Measurements from ENCODE around the gene ZFP92.

The ZFP92 gene

DNA sequence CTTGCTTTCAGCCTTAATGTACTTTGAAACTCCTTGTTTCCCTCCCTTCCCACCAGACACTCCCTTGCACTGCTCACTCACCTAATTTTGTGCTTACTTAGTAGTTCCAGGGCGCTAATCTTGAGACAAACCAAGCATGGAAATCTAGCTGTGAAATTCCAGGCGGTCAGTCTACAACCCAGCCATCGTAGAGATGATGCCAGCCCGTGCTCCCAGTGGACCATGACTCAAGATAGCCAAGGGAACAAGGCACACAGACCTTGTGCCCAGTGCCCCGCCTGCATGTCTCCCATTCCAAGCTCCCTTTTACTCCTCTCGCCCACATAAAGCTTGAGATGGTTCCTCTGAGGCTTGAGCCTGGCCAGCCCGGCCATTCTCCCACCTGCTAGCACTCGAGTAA, 23.5 kb downstream of the ZFP92 start:
- no peak for FAIRE-seq

GRCh38 chrX:153435845-153436244, 24.6 kb downstream of the ZFP92 start:
- no peak for FAIRE-seq
- no peak for DNase-seq (ENCODE audit: insufficient read length, low spot score)

More for the DNA sequence above, 23.5 kb downstream of the ZFP92 start:
- no peak for DNase-seq (ENCODE audit: insufficient read length, low spot score)

DNA sequence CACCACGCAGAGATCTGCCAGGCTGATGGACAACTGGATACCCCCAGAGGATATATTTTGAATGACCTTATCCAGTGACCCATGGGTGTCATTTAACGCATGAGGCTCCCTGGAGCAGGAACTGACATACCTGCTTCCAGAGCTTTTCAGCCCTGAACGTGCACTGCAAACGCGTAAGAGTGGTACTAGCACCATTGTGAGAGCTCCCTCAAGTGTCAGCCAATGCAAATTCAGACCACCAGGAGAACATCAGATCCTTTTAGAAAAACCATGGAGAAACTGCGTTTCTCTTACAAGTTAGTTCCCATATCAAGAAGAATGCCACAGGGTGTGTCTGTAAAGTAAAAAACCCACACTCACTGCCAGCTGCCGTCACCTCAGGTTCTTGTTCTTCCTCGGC, 27.3 kb downstream of the ZFP92 start:
- FAIRE-seq = no peak
- no peak for DNase-seq (ENCODE audit: insufficient read length, low spot score)

DNA sequence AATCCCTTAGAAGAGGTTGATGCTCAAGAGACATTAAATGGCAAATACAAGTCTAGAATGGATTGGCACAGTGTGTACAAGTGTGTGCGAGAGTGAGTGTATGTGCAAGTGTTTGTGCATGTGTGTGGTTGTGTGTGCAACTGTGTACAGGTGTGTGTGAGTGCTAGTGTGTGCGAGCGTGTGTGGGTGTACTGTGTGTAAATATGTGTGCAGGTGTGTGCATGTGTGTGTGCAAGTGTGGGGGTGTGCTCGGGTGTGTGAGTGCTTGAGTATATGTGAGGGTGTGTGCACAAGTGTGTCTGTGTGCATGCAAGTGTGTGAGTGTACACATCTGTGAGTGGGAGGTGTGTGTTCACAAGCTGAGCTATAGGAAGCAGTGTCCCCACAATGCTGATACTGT, 28.7 kb downstream of the ZFP92 start:
- no peak for FAIRE-seq

DNA sequence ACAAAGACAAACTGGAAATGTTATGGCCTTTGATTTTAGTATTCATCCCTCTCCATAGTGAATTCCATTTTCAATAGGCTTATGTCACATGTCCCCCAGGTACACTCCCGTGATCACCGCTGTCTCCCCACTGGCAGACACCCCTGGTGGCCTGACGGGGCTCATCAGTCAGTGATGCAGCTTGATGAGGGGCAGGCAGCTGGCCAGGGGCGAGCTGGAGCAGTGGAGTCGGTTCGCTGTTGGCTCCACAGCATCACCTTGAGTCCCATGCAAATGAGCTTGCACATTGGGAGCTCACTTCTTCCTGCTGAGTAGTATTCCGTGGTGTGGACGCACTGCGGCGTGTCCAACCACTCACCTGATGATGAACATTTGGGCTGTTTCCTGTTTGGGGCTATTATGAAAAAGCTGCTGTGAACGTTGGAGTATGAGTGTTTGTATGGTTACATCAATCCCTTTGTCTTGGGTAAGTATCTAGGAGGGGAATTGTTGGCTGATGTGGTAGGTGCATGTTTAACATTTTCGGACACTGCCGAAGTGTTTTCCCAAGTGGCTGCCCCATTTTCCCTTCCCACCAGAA, 29.4 kb downstream of the ZFP92 start:
- no peak for FAIRE-seq
- no peak for DNase-seq (ENCODE audit: insufficient read length, low spot score)

More for the DNA sequence above, 28.7 kb downstream of the ZFP92 start:
- no peak for DNase-seq (ENCODE audit: insufficient read length, low spot score)

- DNase-seq (ENCODE audit: insufficient read length, low spot score) (no peak), FAIRE-seq (no peak)
Measured at GRCh38 chrX:153441296-153441695, 30.0 kb downstream of the ZFP92 start.

GRCh38 chrX:153441981-153442380, 30.7 kb downstream of the ZFP92 start:
- no peak for FAIRE-seq
- no peak for DNase-seq (ENCODE audit: insufficient read length, low spot score)

DNA sequence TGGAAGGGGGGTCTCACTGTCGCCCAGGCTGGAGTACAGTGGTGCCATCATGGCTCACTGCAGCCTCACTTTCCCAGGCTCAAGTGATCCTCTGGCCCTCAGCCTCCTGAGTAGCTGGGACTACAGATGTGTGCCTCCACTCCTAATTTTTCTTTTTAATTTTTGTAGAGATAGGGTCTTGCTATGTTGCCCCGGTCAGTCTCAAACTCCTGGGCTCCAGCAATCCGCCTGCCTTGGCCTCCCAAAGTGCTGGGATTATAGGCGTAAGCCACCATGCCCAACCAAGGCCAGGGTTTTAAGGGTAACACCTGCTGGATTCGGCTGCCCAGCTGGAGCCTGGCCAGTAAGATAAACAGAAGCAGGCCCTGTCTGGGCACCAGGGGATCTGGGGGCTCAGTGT, 31.2 kb downstream of the ZFP92 start:
- DNase-seq (ENCODE audit: insufficient read length, low spot score) = no peak
- FAIRE-seq = no peak

DNA sequence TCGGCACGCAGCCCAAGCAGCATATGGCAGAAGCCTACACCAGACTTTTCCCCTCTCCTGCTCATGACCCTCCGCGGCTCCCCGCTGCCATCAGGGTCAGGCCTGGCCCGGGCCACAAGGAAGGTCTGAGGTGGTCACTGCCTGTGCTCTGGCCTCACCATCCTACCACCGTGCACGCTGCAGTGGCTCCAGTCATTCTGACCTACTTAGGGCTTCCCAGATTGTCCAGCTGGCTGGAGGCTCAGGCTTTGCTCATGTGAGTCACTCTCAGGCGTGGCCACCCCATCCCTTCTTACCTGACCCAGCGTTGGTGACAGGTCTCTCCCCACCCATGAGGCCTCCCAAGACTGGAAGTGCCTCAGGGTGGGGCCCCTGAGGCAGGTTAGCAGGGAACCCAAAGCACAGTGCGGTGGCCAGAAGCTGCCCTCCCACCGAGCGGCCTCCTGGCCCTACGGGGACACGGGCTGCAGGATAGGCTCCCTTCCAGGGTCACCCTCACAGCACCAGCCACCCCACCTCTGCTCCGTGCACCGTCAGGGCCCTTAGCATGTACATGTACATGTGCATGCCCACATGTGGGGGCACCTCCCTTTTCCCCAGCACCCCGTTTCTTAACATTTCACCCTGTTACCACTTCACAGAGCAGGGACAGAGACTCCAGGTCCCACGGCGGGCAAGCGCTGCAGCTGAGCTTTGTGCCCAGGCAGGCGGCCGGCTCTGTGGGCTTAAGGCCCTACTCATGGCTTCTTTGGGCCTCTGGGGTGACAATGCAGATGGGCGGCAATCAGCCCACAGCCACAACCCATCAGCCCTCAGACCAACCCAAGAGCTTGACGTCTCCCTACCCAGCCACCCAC, 32.4 kb downstream of the ZFP92 start:
- FAIRE-seq = no peak
- no peak for DNase-seq (ENCODE audit: insufficient read length, low spot score)

- FAIRE-seq = no peak
- DNase-seq (ENCODE audit: insufficient read length, low spot score) = no peak
Measured at GRCh38 chrX:153444333-153445011, 33.2 kb downstream of the ZFP92 start.

DNA sequence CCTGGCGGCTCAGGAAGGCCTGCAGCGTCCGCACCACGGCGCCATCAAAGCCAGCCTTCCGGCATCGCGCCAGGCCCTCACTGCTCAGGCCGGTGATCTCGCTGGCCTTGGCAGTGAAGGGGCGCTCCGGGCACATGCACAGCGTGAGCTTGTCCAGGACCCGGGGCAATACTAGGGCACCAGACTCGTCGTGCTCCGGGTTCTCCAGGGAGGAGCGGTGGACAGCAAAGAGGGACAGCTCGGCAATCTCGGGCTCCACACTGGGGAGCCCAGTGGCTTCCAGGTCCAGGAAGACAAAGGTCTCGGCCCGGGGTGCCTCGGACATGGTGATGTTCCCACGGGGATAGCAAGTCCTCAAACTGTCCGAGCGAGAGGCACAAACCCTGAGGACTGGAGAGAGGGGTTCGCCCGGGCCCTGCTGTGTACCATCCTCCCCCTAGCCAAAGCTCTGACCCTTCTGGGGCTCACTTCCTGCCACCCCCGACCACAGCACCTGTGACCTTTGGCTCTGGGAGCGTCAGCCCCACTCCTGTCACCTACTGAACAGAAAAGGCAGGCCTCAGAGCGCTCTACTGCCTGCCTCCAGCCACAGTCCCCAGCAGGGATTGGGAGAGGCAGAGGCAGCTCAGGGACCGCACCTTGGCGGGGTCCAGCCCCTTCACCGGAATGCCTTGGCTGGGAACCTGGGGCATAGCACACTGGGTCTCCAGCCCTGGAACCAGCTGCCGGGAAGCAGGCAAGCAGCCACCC, 34.0 kb downstream of the ZFP92 start:
- FAIRE-seq (no peak), DNase-seq (ENCODE audit: insufficient read length, low spot score) (no peak)

- DNase-seq (ENCODE audit: insufficient read length, low spot score) (no peak), FAIRE-seq (no peak)
Measured at GRCh38 chrX:153445856-153446635, 34.8 kb downstream of the ZFP92 start, which contains the start of gene TREX2. TSS of gene TREX2 (minus strand) at chrX:153446056. CDS start at chrX:153445430, 626 bp downstream.

- FAIRE-seq = no peak
- DNase-seq (ENCODE audit: insufficient read length, low spot score) = no peak
Measured at GRCh38 chrX:153446636-153446936, 35.3 kb downstream of the ZFP92 start.

- no peak for FAIRE-seq
- no peak for DNase-seq (ENCODE audit: insufficient read length, low spot score)
Measured at GRCh38 chrX:153446950-153447580, 35.8 kb downstream of the ZFP92 start.

DNA sequence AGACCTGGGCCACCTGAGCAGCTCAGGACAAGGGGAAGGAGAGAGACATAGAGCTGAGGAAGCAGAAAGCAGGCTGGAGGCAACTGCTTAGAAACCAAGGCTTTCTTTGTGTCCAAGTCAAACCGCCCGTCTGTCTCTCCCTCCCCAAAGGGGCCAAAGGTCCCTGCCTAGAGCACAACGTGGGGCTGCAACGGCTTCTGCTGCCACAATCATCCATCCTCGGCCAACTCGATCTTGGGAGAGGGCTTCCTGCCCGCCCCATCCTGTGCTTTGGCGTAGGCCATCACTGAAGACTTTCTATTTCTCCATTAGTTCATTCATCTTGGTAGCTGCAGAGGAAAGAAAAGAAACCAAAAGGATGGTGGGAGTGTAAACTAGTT, 36.3 kb downstream of the ZFP92 start:
- FAIRE-seq (no peak), DNase-seq (ENCODE audit: insufficient read length, low spot score) (no peak)

- no peak for DNase-seq (ENCODE audit: insufficient read length, low spot score)
- no peak for FAIRE-seq
Measured at GRCh38 chrX:153448556-153449367, 37.5 kb downstream of the ZFP92 start.

DNA sequence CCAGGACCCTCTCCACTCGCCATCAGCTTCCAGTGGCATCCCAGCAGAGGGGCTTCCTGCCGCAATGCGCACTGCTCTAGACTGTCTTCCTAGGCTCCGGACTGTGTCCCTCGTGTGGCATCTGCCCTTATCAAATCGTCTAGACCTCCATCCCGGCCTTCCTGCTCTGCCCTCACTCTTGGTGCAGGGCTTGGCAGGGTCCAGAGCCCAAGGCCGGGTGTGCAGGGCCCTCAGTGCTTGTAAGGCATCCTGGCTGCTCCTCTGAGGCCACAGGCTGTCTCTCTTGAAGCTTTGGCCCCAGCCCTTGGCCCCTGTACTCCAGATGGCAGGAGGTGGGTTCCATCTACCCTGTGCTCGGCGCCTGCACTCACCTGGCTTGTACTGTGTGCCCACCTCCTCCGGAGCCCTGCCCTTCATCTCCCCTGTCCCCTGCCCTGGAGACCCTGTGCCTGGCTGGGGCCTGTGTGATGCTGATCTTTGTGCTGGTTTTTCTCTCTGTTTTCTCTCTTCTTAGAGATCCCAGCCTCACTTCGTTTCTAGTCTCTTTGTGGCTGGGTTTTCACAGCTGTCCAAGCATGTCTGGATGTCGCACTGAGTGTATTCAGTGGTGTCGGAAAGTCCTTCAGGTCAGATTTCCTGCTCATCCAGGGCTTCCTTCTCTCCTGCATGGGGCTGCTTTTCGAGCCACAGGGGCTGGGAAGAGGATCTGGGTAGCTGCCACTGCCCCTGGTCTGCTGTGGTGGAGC, 38.3 kb downstream of the ZFP92 start:
- DNase-seq (ENCODE audit: insufficient read length, low spot score) (no peak), FAIRE-seq (no peak)
